Ovary (tissue), 3 donors: ENCODE results near the gene CEBPE.
A peak's percentile ranks its signal among the peaks of the same experiment; 100 is the strongest.

Source experiments
- POLR2A ChIP-seq: fragments of 450-650 bp; IDR thresholded peaks from one replicate; pipeline ENCODE4 v1.6.1; 2017; ENCODE audit warnings: antibody characterized with exemption, mild to moderate bottlenecking, moderate library complexity
- TF ChIP-seq, protein P1 (sequence below), 3 donors: fragments of 450-650 bp in 2 of 3; fragments of 200-600 bp in 1 of 3; IDR thresholded peaks; one replicate each; pipeline versions ENCODE4 v1.5.1 to v1.8.0; 2016 to 2022; ENCODE audit warnings: antibody characterized with exemption in 3 of 3, mild to moderate bottlenecking in 1 of 3
- donor health status: DM: no; HTN: no; CAD: no.

GRCh38 chr14:23154964-23155587, 36.0 kb upstream of the CEBPE start:
- TF ChIP-seq, protein P1, sequence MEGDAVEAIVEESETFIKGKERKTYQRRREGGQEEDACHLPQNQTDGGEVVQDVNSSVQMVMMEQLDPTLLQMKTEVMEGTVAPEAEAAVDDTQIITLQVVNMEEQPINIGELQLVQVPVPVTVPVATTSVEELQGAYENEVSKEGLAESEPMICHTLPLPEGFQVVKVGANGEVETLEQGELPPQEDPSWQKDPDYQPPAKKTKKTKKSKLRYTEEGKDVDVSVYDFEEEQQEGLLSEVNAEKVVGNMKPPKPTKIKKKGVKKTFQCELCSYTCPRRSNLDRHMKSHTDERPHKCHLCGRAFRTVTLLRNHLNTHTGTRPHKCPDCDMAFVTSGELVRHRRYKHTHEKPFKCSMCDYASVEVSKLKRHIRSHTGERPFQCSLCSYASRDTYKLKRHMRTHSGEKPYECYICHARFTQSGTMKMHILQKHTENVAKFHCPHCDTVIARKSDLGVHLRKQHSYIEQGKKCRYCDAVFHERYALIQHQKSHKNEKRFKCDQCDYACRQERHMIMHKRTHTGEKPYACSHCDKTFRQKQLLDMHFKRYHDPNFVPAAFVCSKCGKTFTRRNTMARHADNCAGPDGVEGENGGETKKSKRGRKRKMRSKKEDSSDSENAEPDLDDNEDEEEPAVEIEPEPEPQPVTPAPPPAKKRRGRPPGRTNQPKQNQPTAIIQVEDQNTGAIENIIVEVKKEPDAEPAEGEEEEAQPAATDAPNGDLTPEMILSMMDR (IDR thresholded peaks at IDR 0.05) = no peak
- peak; percentile 44 for TF ChIP-seq POLR2A
